Esophagus muscularis mucosa (tissue), 4 donors: Measurements from ENCODE around the gene SOX10.

Experiments
- CTCF ChIP-seq, 3 experiments: fragments of 200-600 bp in 2 of 3; fragments of 450-650 bp in 1 of 3; sonication (generic) in 2 of 3; IDR thresholded peaks; one replicate each; pipeline ENCODE4 v1.5.1; 2017 to 2019; ENCODE audit warnings: antibody characterized with exemption in 3 of 3, mild to moderate bottlenecking in 2 of 3, moderate library complexity in 1 of 3
- EP300 ChIP-seq: sonication (generic); formaldehyde crosslinking; IDR thresholded peaks from one replicate; pipeline ENCODE4 v1.6.1; 2017; ENCODE audit warnings: antibody characterized with exemption
- POLR2A ChIP-seq: fragments of 450-650 bp; IDR thresholded peaks from one replicate; pipeline ENCODE4 v1.6.1; 2017; ENCODE audit warnings: antibody characterized with exemption, moderate library complexity, mild to moderate bottlenecking, low read depth
- POLR2AphosphoS5 ChIP-seq, 2 donors: sonication (generic); formaldehyde crosslinking; IDR thresholded peaks; one replicate each; pipeline ENCODE4 v1.6.1; 2017; ENCODE audit warnings: antibody characterized with exemption in 2 of 2

- no peak for TF ChIP-seq POLR2A
- no peak for TF ChIP-seq CTCF (IDR thresholded peaks at IDR 0.05)
- TF ChIP-seq POLR2AphosphoS5 (IDR thresholded peaks at IDR 0.05), result no peak
- TF ChIP-seq EP300, result no peak
These were observed 1.5 kb upstream of the SOX10 start for GRCh38 chr22:37985751-37986281.
